HEK293 (cell line): ENCODE data around the gene CXorf65.

Experiments
- BCL6B ChIP-seq: fragments of 450-650 bp; formaldehyde crosslinking; IDR thresholded peaks from 2 replicates; pipeline ENCODE4 v1.5.1; 2017; ENCODE audit warnings: missing biosample characterization, missing genetic modification characterization
- CTCF ChIP-seq: fragments of 450-650 bp; formaldehyde crosslinking; IDR thresholded peaks from 2 replicates; pipeline ENCODE4 v1.5.1; 2016; ENCODE audit warnings: missing biosample characterization, missing genetic modification characterization
- EGR2 ChIP-seq: fragments of 450-650 bp; formaldehyde crosslinking; IDR thresholded peaks from 2 replicates; pipeline ENCODE4 v1.5.1; 2016; ENCODE audit warnings: low read depth, missing biosample characterization, missing genetic modification characterization
- ZNF274 ChIP-seq, 2 experiments: fragments of 200-500 bp in 1 of 2; fragments of 450-650 bp in 1 of 2; sonication (Bioruptor generic) in 1 of 2; formaldehyde crosslinking in 1 of 2; IDR thresholded peaks; 2 replicates each; pipeline versions ENCODE4 v1.5.1 to v1.6.1; 2014 to 2016; ENCODE audit warnings: borderline replicate concordance in 1 of 2, inconsistent platforms in 1 of 2, low read length in 1 of 2, missing biosample characterization in 1 of 2, missing genetic modification characterization in 1 of 2
- ZNF362 ChIP-seq: fragments of 450-650 bp; formaldehyde crosslinking; IDR thresholded peaks from 2 replicates; pipeline ENCODE4 v1.5.1; 2016; ENCODE audit warnings: missing biosample characterization, missing genetic modification characterization
- ZNF510 ChIP-seq: fragments of 450-650 bp; formaldehyde crosslinking; IDR thresholded peaks from 2 replicates; pipeline ENCODE4 v1.5.1; 2018; ENCODE audit warnings: mild to moderate bottlenecking, missing genetic modification characterization, missing biosample characterization; ENCODE audit not compliant: insufficient replicate concordance
- ZNF585B ChIP-seq: fragments of 450-650 bp; formaldehyde crosslinking; IDR thresholded peaks from 2 replicates; pipeline ENCODE4 v1.5.1; 2016; ENCODE audit warnings: missing biosample characterization, missing genetic modification characterization
- ZNF639 ChIP-seq: fragments of 450-650 bp; formaldehyde crosslinking; IDR thresholded peaks from 2 replicates; pipeline ENCODE4 v1.5.1; 2016; ENCODE audit warnings: missing biosample characterization, missing genetic modification characterization

GRCh38 chrX:71109051-71109450 lies 2.5 kb upstream of the CXorf65 start:
- no peak for TF ChIP-seq BCL6B (tag by site-specific recombination)
- TF ChIP-seq ZNF362 (tag by site-specific recombination) = no peak
- no peak for TF ChIP-seq CTCF (tag by site-specific recombination)
- TF ChIP-seq ZNF274 (IDR thresholded peaks at IDR 0.05; ENCODE audit: low read length) = no peak
- TF ChIP-seq ZNF274 (tag by site-specific recombination; IDR thresholded peaks at IDR 0.05; ENCODE audit: borderline replicate concordance) = no peak
- no peak for TF ChIP-seq ZNF585B (tag by site-specific recombination)
- TF ChIP-seq ZNF510 (tag by site-specific recombination) = no peak
- TF ChIP-seq EGR2 (tag by site-specific recombination) = no peak
- no peak for TF ChIP-seq ZNF639
